Measurements from ENCODE around the gene TNPO3.

Gene TNPO3

GRCh38 chr7:129021656-129022055 is 33.3 kb downstream of the TNPO3 start:
- H3K27me3 ChIP-seq (ENCODE audit: insufficient read depth, low read depth): no peaks in the 10 kb centered on the region
- H4K20me1 ChIP-seq (ENCODE audit: insufficient read depth): peaks cover 10% of the 10 kb centered on the region; the same call in 1 of the 2 replicates
- peaks cover 24% of the 10 kb centered on the region for H3K4me1 ChIP-seq (ENCODE audit: low read depth, poor library complexity, severe bottlenecking)
- TF ChIP-seq CTCF (conservative IDR thresholded peaks at IDR 0.05; ENCODE audit: low read depth, low read length): no peak
- H3K9ac ChIP-seq: no peak overlapping the region
- no peak overlapping the region for H3K4me2 ChIP-seq
- no peak overlapping the region for H3K4me3 ChIP-seq (IDR thresholded peaks at IDR 0.05; ENCODE audit: insufficient read depth, low read depth, low read length)
- peaks cover 81% of the 10 kb centered on the region for H3K79me2 ChIP-seq (ENCODE audit: insufficient read depth, low read depth)
- no peak overlapping the region for H2AFZ ChIP-seq (ENCODE audit: low read depth)
- H3K36me3 ChIP-seq (ENCODE audit: insufficient read depth): no peaks in the 10 kb centered on the region
- no peak overlapping the region for H3K27ac ChIP-seq

GRCh38 chr7:129017933-129018538 is 36.9 kb downstream of the TNPO3 start:
- H3K9ac ChIP-seq: no peak overlapping the region
- TF ChIP-seq CTCF (conservative IDR thresholded peaks at IDR 0.05; ENCODE audit: low read depth, low read length): no peak
- no peaks in the 10 kb centered on the region for H3K27me3 ChIP-seq (ENCODE audit: insufficient read depth, low read depth)
- H3K79me2 ChIP-seq (ENCODE audit: insufficient read depth, low read depth): peaks cover 58% of the 10 kb centered on the region
- H3K4me2 ChIP-seq: no peak overlapping the region
- no peak overlapping the region for H3K27ac ChIP-seq
- no peak overlapping the region for H3K4me3 ChIP-seq (IDR thresholded peaks at IDR 0.05; ENCODE audit: insufficient read depth, low read depth, low read length)
- peaks cover 14% of the 10 kb centered on the region; the same call in 1 of the 2 replicates for H3K36me3 ChIP-seq (ENCODE audit: insufficient read depth)
- no peaks in the 10 kb centered on the region; the same call in 1 of the 2 replicates for H4K20me1 ChIP-seq (ENCODE audit: insufficient read depth)
- H2AFZ ChIP-seq (ENCODE audit: low read depth): no peak overlapping the region
- H3K4me1 ChIP-seq (ENCODE audit: low read depth, poor library complexity, severe bottlenecking): peaks cover 17% of the 10 kb centered on the region

GRCh38 chr7:129017264-129017663 is 37.6 kb downstream of the TNPO3 start:
- no peak overlapping the region for H2AFZ ChIP-seq (ENCODE audit: low read depth)
- no peak overlapping the region for H3K9ac ChIP-seq
- H3K36me3 ChIP-seq (ENCODE audit: insufficient read depth): peaks cover 14% of the 10 kb centered on the region; the same call in 1 of the 2 replicates
- H3K4me3 ChIP-seq (IDR thresholded peaks at IDR 0.05; ENCODE audit: insufficient read depth, low read depth, low read length): no peak overlapping the region
- peaks cover 58% of the 10 kb centered on the region for H3K79me2 ChIP-seq (ENCODE audit: insufficient read depth, low read depth)
- H3K4me2 ChIP-seq: no peak overlapping the region
- no peak for TF ChIP-seq CTCF (conservative IDR thresholded peaks at IDR 0.05; ENCODE audit: low read depth, low read length)
- H3K4me1 ChIP-seq (ENCODE audit: low read depth, poor library complexity, severe bottlenecking): peaks cover 11% of the 10 kb centered on the region
- no peaks in the 10 kb centered on the region; the same call in 1 of the 2 replicates for H4K20me1 ChIP-seq (ENCODE audit: insufficient read depth)
- no peaks in the 10 kb centered on the region for H3K27me3 ChIP-seq (ENCODE audit: insufficient read depth, low read depth)
- no peak overlapping the region for H3K27ac ChIP-seq

- Histone ChIP-seq H3K36me3 (ENCODE audit: insufficient read depth) (peaks cover 17% of the 10 kb centered on the region; the same call in 1 of the 2 replicates), H3K79me2 (ENCODE audit: insufficient read depth, low read depth) (peaks cover 39% of the 10 kb centered on the region), H2AFZ (ENCODE audit: low read depth) (no peak overlapping the region), H3K4me1 (ENCODE audit: low read depth, poor library complexity, severe bottlenecking) (peaks cover 8% of the 10 kb centered on the region), H3K9ac (no peak overlapping the region), H3K27ac (no peak overlapping the region), H4K20me1 (ENCODE audit: insufficient read depth) (no peaks in the 10 kb centered on the region), H3K4me2 (no peak overlapping the region), H3K4me3 (IDR thresholded peaks at IDR 0.05; ENCODE audit: insufficient read depth, low read depth, low read length) (no peak overlapping the region), H3K27me3 (ENCODE audit: insufficient read depth, low read depth) (no peaks in the 10 kb centered on the region)
- TF ChIP-seq CTCF (conservative IDR thresholded peaks at IDR 0.05; ENCODE audit: low read depth, low read length): no peak
These were observed 40.3 kb downstream of the TNPO3 start for GRCh38 chr7:129014501-129015101.

All from KMS-11 (cell line).